H1 (cell line): ENCODE measurements around the gene TCIRG1. TPM values are rescaled to one million over a fixed set of nuclear protein-coding genes. Genes with fewer than 3 reads are reported as not detected.

ENCODE experiments used
- CTCF ChIA-PET: fragments of 300-600 bp; sonication (Branson Sonifier 250); formaldehyde crosslinking; loops from one replicate; lab custom pipeline; 2021; ENCODE audit not compliant: partially characterized antibody; lab: Charles Lee
- POLR2A ChIA-PET: fragments of 300-600 bp; sonication (Branson Sonifier 250); formaldehyde crosslinking; loops from one replicate; lab custom pipeline; 2021; ENCODE audit warnings: inconsistent platforms; ENCODE audit not compliant: partially characterized antibody; lab: Charles Lee
- DNase-seq, 2 experiments: peaks; one replicate each; pipeline versions ENCODE4 v3.0.0 to v3.0.0-alpha.2; 2010 to 2022; ENCODE audit warnings: low spot score in 2 of 2, low read depth in 1 of 2, mixed read lengths in 1 of 2
- FAIRE-seq: peaks from 2 replicates; lab custom pipeline; 2011; peaks lifted over from hg19 to GRCh38; lab: Jason Lieb, UNC
- H2AFZ ChIP-seq: 2 replicates; pipeline ENCODE4 v1.8.1; 2012; ENCODE audit warnings: low read length, inconsistent platforms
- H2AK5ac ChIP-seq: 2 replicates; pipeline ENCODE4 v1.6.1; 2013; ENCODE audit warnings: low read depth, low read length
- H2BK120ac ChIP-seq: replicated peaks from 2 replicates; pipeline ENCODE3; 2013; ENCODE audit warnings: low read depth, low read length, inconsistent platforms
- H2BK12ac ChIP-seq: 2 replicates; pipeline ENCODE4 v1.6.1; 2013; ENCODE audit warnings: low read depth, low read length
- H2BK15ac ChIP-seq: 2 replicates; pipeline ENCODE4 v1.6.1; 2013; ENCODE audit warnings: low read length
- H2BK20ac ChIP-seq: 2 replicates; pipeline ENCODE4 v1.6.1; 2013; ENCODE audit warnings: low read length
- H2BK5ac ChIP-seq: 2 replicates; pipeline ENCODE4 v1.6.1; 2013; ENCODE audit warnings: low read depth, low read length
- H3K14ac ChIP-seq: 2 replicates; pipeline ENCODE4 v1.6.1; 2013; ENCODE audit warnings: inconsistent platforms; ENCODE audit not compliant: insufficient read length
- H3K18ac ChIP-seq: 2 replicates; pipeline ENCODE4 v1.6.1; 2013; ENCODE audit warnings: low read length; ENCODE audit errors: extremely low read depth
- H3K23ac ChIP-seq: 2 replicates; pipeline ENCODE4 v1.6.1; 2013; ENCODE audit warnings: inconsistent platforms; ENCODE audit not compliant: insufficient read length
- H3K23me2 ChIP-seq: 2 replicates; pipeline ENCODE4 v1.6.1; 2013; ENCODE audit warnings: low read depth, low read length
- H3K27ac ChIP-seq: 2 replicates; pipeline ENCODE4 v1.6.1; 2011; ENCODE audit warnings: low read depth, low read length, inconsistent platforms
- H3K27me3 ChIP-seq, 4 experiments: replicated peaks in 1 of 4; 1 replicate in 1 of 4; 2 replicates in 3 of 4; pipeline versions ENCODE4 v1.6.1 to v1.8.1; 2011 to 2013; ENCODE audit warnings: low read length in 3 of 4, mild to moderate bottlenecking in 3 of 4, inconsistent platforms in 2 of 4, mixed read lengths in 2 of 4, moderate library complexity in 1 of 4; ENCODE audit not compliant: control insufficient read depth in 3 of 4, insufficient read depth in 3 of 4; ENCODE audit errors: extremely low read depth in 1 of 4
- H3K36me3 ChIP-seq, 4 experiments: 2 replicates each; pipeline versions ENCODE4 v1.6.1 to v1.8.1; 2011 to 2013; ENCODE audit warnings: mild to moderate bottlenecking in 4 of 4, low read length in 3 of 4, moderate library complexity in 2 of 4, control low read depth in 1 of 4, inconsistent platforms in 1 of 4; ENCODE audit not compliant: insufficient read depth in 4 of 4, control insufficient read depth in 2 of 4
- H3K4ac ChIP-seq: replicated peaks from 2 replicates; pipeline ENCODE3; 2013; ENCODE audit warnings: low read length, low read depth, mixed read lengths, inconsistent platforms; ENCODE audit not compliant: insufficient read length
- H3K4me1 ChIP-seq, 4 experiments: replicated peaks in 1 of 4; 1 replicate in 1 of 4; 2 replicates in 3 of 4; pipeline versions ENCODE4 v1.6.1 to v1.8.1; 2011 to 2013; ENCODE audit warnings: low read length in 3 of 4, inconsistent platforms in 2 of 4, mixed read lengths in 1 of 4; ENCODE audit not compliant: insufficient read depth in 4 of 4, control insufficient read depth in 3 of 4
- H3K4me2 ChIP-seq, 2 experiments: 2 replicates each; pipeline versions ENCODE4 v1.6.1 to v1.8.1; 2011 to 2013; ENCODE audit warnings: low read depth in 2 of 2, low read length in 2 of 2, control low read depth in 1 of 2, inconsistent platforms in 1 of 2, mild to moderate bottlenecking in 1 of 2; ENCODE audit not compliant: insufficient read depth in 1 of 2
- H3K4me3 ChIP-seq, 4 experiments: fragments of 200-600, 300-600 bp in 1 of 4; sonication (generic), shearing (Covaris generic), sonication (Bioruptor Twin) in 1 of 4; 2 replicates each; pipeline versions ENCODE4 v1.5.1 to v1.8.1; 2011 to 2016; ENCODE audit warnings: low read length in 4 of 4, low read depth in 3 of 4, control low read depth in 2 of 4, inconsistent platforms in 2 of 4, mild to moderate bottlenecking in 2 of 4, mixed read lengths in 1 of 4, moderate library complexity in 1 of 4; ENCODE audit not compliant: insufficient read depth in 2 of 4; ENCODE audit errors: extremely low read depth in 1 of 4
- H3K56ac ChIP-seq: replicated peaks from 2 replicates; pipeline ENCODE3; 2013; ENCODE audit warnings: low read depth, mild to moderate bottlenecking, mixed read lengths, low read length, inconsistent platforms; ENCODE audit not compliant: insufficient read length
- H3K79me1 ChIP-seq: 2 replicates; pipeline ENCODE4 v1.6.1; 2013; ENCODE audit warnings: low read depth, low read length, control low read depth
- H3K79me2 ChIP-seq, 2 experiments: 2 replicates each; pipeline versions ENCODE4 v1.6.1 to v1.8.1; 2012 to 2013; ENCODE audit warnings: low read length in 2 of 2, mild to moderate bottlenecking in 2 of 2, inconsistent platforms in 1 of 2; ENCODE audit not compliant: insufficient read depth in 2 of 2, control insufficient read depth in 1 of 2
- H3K9ac ChIP-seq, 4 experiments: replicated peaks in 1 of 4; 1 replicate in 1 of 4; 2 replicates in 3 of 4; pipeline versions ENCODE4 v1.6.1 to v1.8.1; 2011 to 2013; ENCODE audit warnings: low read depth in 3 of 4, low read length in 3 of 4, control low read depth in 2 of 4, mild to moderate bottlenecking in 2 of 4, moderate library complexity in 2 of 4, inconsistent platforms in 1 of 4; ENCODE audit errors: extremely low read depth in 1 of 4
- H3K9me3 ChIP-seq, 2 experiments: 2 replicates each; pipeline versions ENCODE4 v1.6.1 to v1.8.1; 2012 to 2013; ENCODE audit warnings: mild to moderate bottlenecking in 2 of 2, moderate library complexity in 2 of 2, control low read depth in 1 of 2, inconsistent platforms in 1 of 2, low read depth in 1 of 2, low read length in 1 of 2, mixed read lengths in 1 of 2; ENCODE audit not compliant: insufficient read depth in 2 of 2
- H4K20me1 ChIP-seq, 2 experiments: replicated peaks in 1 of 2; 2 replicates each; pipeline versions ENCODE3 to v1.8.1; 2011 to 2013; ENCODE audit warnings: inconsistent platforms in 2 of 2, low read length in 2 of 2, mild to moderate bottlenecking in 1 of 2; ENCODE audit not compliant: insufficient read depth in 2 of 2, control insufficient read depth in 1 of 2
- H4K5ac ChIP-seq: 2 replicates; pipeline ENCODE4 v1.6.1; 2013; ENCODE audit warnings: low read length, low read depth, mixed read lengths, inconsistent platforms; ENCODE audit not compliant: insufficient read length
- H4K8ac ChIP-seq: 2 replicates; pipeline ENCODE4 v1.8.0; 2013; ENCODE audit warnings: mild to moderate bottlenecking, moderate library complexity, low read length, inconsistent platforms; ENCODE audit not compliant: insufficient read depth; ENCODE audit errors: extremely low read depth
- H4K91ac ChIP-seq: replicated peaks from 2 replicates; pipeline ENCODE3; 2013; ENCODE audit warnings: low read length, mixed read lengths, inconsistent platforms; ENCODE audit not compliant: insufficient read length
- RBBP5 ChIP-seq: IDR thresholded peaks from 2 replicates; pipeline ENCODE4 v1.7.1; 2012; ENCODE audit warnings: low read depth, mild to moderate bottlenecking, inconsistent platforms, low read length, moderate library complexity, borderline replicate concordance
- SIN3A ChIP-seq, 2 experiments: IDR thresholded peaks in 1 of 2; conservative IDR thresholded peaks in 1 of 2; 2 replicates each; pipeline ENCODE4 v1.6.1; 2011 to 2012; ENCODE audit warnings: low read length in 2 of 2, improper control_type of control experiment in 1 of 2, low read depth in 1 of 2, mild to moderate bottlenecking in 1 of 2
- SRF ChIP-seq: IDR thresholded peaks from 2 replicates; pipeline ENCODE4 v1.6.1; 2011; ENCODE audit warnings: mild to moderate bottlenecking, low read depth, low read length, moderate library complexity
- WGBS, 2 experiments: shearing (Covaris generic) in 1 of 2; methylation state at CpG; one replicate each; pipeline versions ENCODE4 v1.1.6 to v1.1.7; 2013 to 2015; ENCODE audit warnings: low lambda C conversion rate in 2 of 2, mixed read lengths in 2 of 2, inconsistent platforms in 1 of 2, low coverage in 1 of 2, missing lambda C conversion rate in 1 of 2; ENCODE audit not compliant: insufficient replicate concordance in 2 of 2, insufficient coverage in 1 of 2, insufficient read length in 1 of 2; ENCODE audit errors: extremely low coverage in 1 of 2, missing lambda C conversion rate in 1 of 2; 5-methylcytosine and 5-hydroxymethylcytosine counted together
- polyA plus RNA-seq, 7 experiments: library from polyadenylated mRNA; depleted of rRNA in 3 of 7; stranded (reverse) in 5 of 7; unstranded in 2 of 7; fragments of >200 nt in 5 of 7; fragments of 200-250 nt in 2 of 7; gene quantifications; 1 replicate in 5 of 7; 2 replicates in 1 of 7; 4 replicates in 1 of 7; pipeline versions ENCODE4 v1.2.1 to v1.2.3, GENCODE V29; 2011 to 2013; ENCODE audit warnings: missing spikeins in 2 of 7, mixed read lengths in 2 of 7
- total RNA-seq: library from RNA; stranded (reverse); fragmentation: NEBNext Ultra II Directional; extraction: Animal tissue kit (Norgen Biotek cat#: 25700); gene quantifications from 2 replicates; pipeline ENCODE4 v1.2.1, GENCODE V29; 2021

The TCIRG1 gene
- total and polyA plus RNA-seq, 2 of the 8 experiments (the other 6 are each of a cell fraction or from before 2014, with no cell fraction given), result 25.3 to 39.6 TPM

- Histone ChIP-seq H3K79me1 (peaks cover 7% of the 10 kb centered on the region; the same call in 1 of the 2 replicates), H2BK5ac (no peak overlapping the region), H4K91ac (no peak overlapping the region), H3K9ac (no peak overlapping the region), H3K27ac (no peak overlapping the region), H3K56ac (no peak overlapping the region), H3K23me2 (peaks cover 3% of the 10 kb centered on the region; the same call in 1 of the 2 replicates), H3K79me2 (peaks cover 0 to 8% of the 10 kb centered on the region in 2 experiments; a peak in 2 of 4 replicates), H3K27me3 (no peaks in the 10 kb centered on the region), H4K20me1 (no peaks in the 10 kb centered on the region), H2BK120ac (no peak overlapping the region), H3K4ac (no peak overlapping the region), H3K23ac (no peak overlapping the region), H3K9me3 (no peaks in the 10 kb centered on the region), H3K4me1 (peaks cover 0 to 7% (median 4%) of the 10 kb centered on the region in 4 experiments; a peak in 5 of 7 replicates), H2AK5ac (no peak overlapping the region), H3K18ac (no peak overlapping the region), H3K36me3 (no peaks in the 10 kb centered on the region), H3K4me2 (no peak overlapping the region), H2BK20ac (no peak overlapping the region), H3K4me3 (no peak overlapping the region), H4K5ac (no peak overlapping the region), H2BK15ac (no peak overlapping the region), H3K14ac (no peak overlapping the region), H2BK12ac (no peak overlapping the region), H4K8ac (no peak overlapping the region), H2AFZ (no peak overlapping the region)
- DNase-seq, result no peak
- ChIA-PET CTCF (interaction anchor here (1.1 to 1.3 kb wide), 4 partner anchors 8 to 183 kb away, joined by 3 to 4 read pairs (median 4); no protein-coding TSS in a partner anchor), POLR2A (interaction anchor here (0.6 to 1.7 kb wide), 5 partner anchors 9 to 26 kb away, joined by 3 to 5 read pairs (median 4); partner anchors contain the start of gene TCIRG1)
- FAIRE-seq, result no peak
- TF ChIP-seq SIN3A (conservative IDR thresholded peaks at IDR 0.05 in 1 of 2, IDR thresholded peaks at IDR 0.05 in 1 of 2; ENCODE audit: low read depth in 1 of 2, low read length in 2 of 2) (no peak), RBBP5 (no peak), SRF (no peak)
- 96% methylated on average over 12 of the region's 18 CpGs; no CpG with 5 or more reads in 1 of the 2 experiments for WGBS, 2 experiments
Measured at GRCh38 chr11:68026391-68027105, 12.3 kb upstream of the TCIRG1 start.
